NCI-H1048 (cell line): ENCODE results near the gene ZNF578.
"Not testable (repeated sequence)": the region's sequence is repeated elsewhere in the genome, so short reads cannot be mapped to it uniquely, and the experiment has no call there.

ENCODE experiments used
- DNase-seq: peaks from one replicate; lab custom pipeline; 2025; lab: John Stamatoyannopoulos, UW

Gene ZNF578

GRCh38 chr19:52453324-52454094, at the start of gene ZNF578:
ZNF578 (plus strand) TSS chr19:52453553; CDS start chr19:52501846, 48,293 bp downstream.
- no peak for DNase-seq

GRCh38 chr19:52410276-52410675, 43.1 kb upstream of the ZNF578 start:
- no peak for DNase-seq

- no peak for DNase-seq
Measured at GRCh38 chr19:52415711-52416110, 37.6 kb upstream of the ZNF578 start.

GRCh38 chr19:52428937-52429336, 24.4 kb upstream of the ZNF578 start, which contains the start of gene ZNF534:
ZNF534 (plus strand) TSS chr19:52429148; CDS start chr19:52431475, 2,327 bp downstream.
- no peak for DNase-seq

- DNase-seq: no peak
Measured at GRCh38 chr19:52442179-52442578, 11.2 kb upstream of the ZNF578 start.

GRCh38 chr19:52444506-52444905, 8.8 kb upstream of the ZNF578 start:
- no peak for DNase-seq

- DNase-seq: no peak
Measured at GRCh38 chr19:52451241-52451640, 2.1 kb upstream of the ZNF578 start.

- DNase-seq: peak; percentile 7
Measured at GRCh38 chr19:52464798-52465470, 11.6 kb downstream of the ZNF578 start.

- no peak for DNase-seq
Measured at GRCh38 chr19:52473655-52474350, 20.4 kb downstream of the ZNF578 start.

GRCh38 chr19:52474351-52475127, 21.2 kb downstream of the ZNF578 start:
- no peak for DNase-seq

- not testable (repeated sequence) for DNase-seq
Measured at GRCh38 chr19:52484111-52484743, 30.9 kb downstream of the ZNF578 start.

- not testable (repeated sequence) for DNase-seq
Measured at GRCh38 chr19:52485064-52485463, 31.7 kb downstream of the ZNF578 start.

- DNase-seq: not testable (repeated sequence)
Measured at GRCh38 chr19:52485561-52486240, 32.3 kb downstream of the ZNF578 start.

GRCh38 chr19:52492201-52492993, 39.0 kb downstream of the ZNF578 start:
- peak; percentile 12 for DNase-seq

GRCh38 chr19:52492994-52493470, 39.7 kb downstream of the ZNF578 start:
- DNase-seq: no peak

GRCh38 chr19:52494518-52494917, 41.2 kb downstream of the ZNF578 start:
- no peak for DNase-seq

GRCh38 chr19:52498571-52498970, 45.2 kb downstream of the ZNF578 start:
- no peak for DNase-seq

GRCh38 chr19:52500474-52500873, 47.1 kb downstream of the ZNF578 start:
- not testable (repeated sequence) for DNase-seq

- DNase-seq: not testable (repeated sequence)
Measured at GRCh38 chr19:52500991-52501390, 47.6 kb downstream of the ZNF578 start.

- no peak for DNase-seq
Measured at GRCh38 chr19:52507266-52507665, 53.9 kb downstream of the ZNF578 start.
